ENCODE data around the gene KCNK18.
"Not testable (repeated sequence)": the region's sequence is repeated elsewhere in the genome, so short reads cannot be mapped to it uniquely, and the experiment has no call there.

Gene KCNK18

GRCh38 chr10:117184296-117184695, 13.0 kb upstream of the KCNK18 start:
- TF ChIP-seq CTCF (conservative IDR thresholded peaks at IDR 0.05; ENCODE audit: low read depth) = no peak
- H3K27ac ChIP-seq = no peak overlapping the region
- POLR2A ChIA-PET (ENCODE audit: low non-redundant PET) = no interaction called here
- no peak for DNase-seq (ENCODE audit: low spot score)
- CTCF ChIA-PET = interaction anchor here (1.6 kb wide), 1 partner anchor 388 kb away, joined by 3 read pairs; no protein-coding TSS in a partner anchor

- POLR2A ChIA-PET (ENCODE audit: low non-redundant PET) = no interaction called here
- CTCF ChIA-PET = interaction anchor here (1.1 to 1.6 kb wide), 2 partner anchors 388 to 397 kb away, joined by 3 read pairs; no protein-coding TSS in a partner anchor
- H3K27ac ChIP-seq = no peak overlapping the region
- no peak for TF ChIP-seq CTCF (conservative IDR thresholded peaks at IDR 0.05; ENCODE audit: low read depth)
- no peak for DNase-seq (ENCODE audit: low spot score)
Measured at GRCh38 chr10:117184821-117185220, 12.5 kb upstream of the KCNK18 start.

- DNase-seq (ENCODE audit: low spot score); POLR2A ChIA-PET (ENCODE audit: low non-redundant PET); H3K27ac ChIP-seq: not testable (repeated sequence)
- CTCF ChIA-PET = interaction anchor here (1.1 kb wide), 1 partner anchor 398 kb away, joined by 3 read pairs; no protein-coding TSS in a partner anchor
Measured at GRCh38 chr10:117185817-117186216, 11.5 kb upstream of the KCNK18 start.

- TF ChIP-seq CTCF (conservative IDR thresholded peaks at IDR 0.05; ENCODE audit: low read depth) = no peak
- peak; percentile 91 for DNase-seq (ENCODE audit: low spot score)
- CTCF ChIA-PET = interaction anchor here (0.5 to 2.1 kb wide), 6 partner anchors 11 to 377 kb away, joined by 3 to 8 read pairs (median 3); no protein-coding TSS in a partner anchor
- POLR2A ChIA-PET (ENCODE audit: low non-redundant PET) = no interaction called here
- no peak overlapping the region for H3K27ac ChIP-seq
Measured at GRCh38 chr10:117186832-117187615, 10.3 kb upstream of the KCNK18 start.

- no peak for TF ChIP-seq CTCF (conservative IDR thresholded peaks at IDR 0.05; ENCODE audit: low read depth)
- ChIA-PET CTCF (interaction anchor here (2.1 kb wide), 1 partner anchor 28 kb away, joined by 8 read pairs; no protein-coding TSS in a partner anchor), POLR2A (ENCODE audit: low non-redundant PET) (no interaction called here)
- no peak overlapping the region for H3K27ac ChIP-seq
- no peak for DNase-seq (ENCODE audit: low spot score)
Measured at GRCh38 chr10:117188371-117188770, 8.9 kb upstream of the KCNK18 start.

GRCh38 chr10:117189557-117189956, 7.7 kb upstream of the KCNK18 start:
- ChIA-PET POLR2A (ENCODE audit: low non-redundant PET) (no interaction called here), CTCF (no interaction called here)
- H3K27ac ChIP-seq = no peak overlapping the region
- TF ChIP-seq CTCF (conservative IDR thresholded peaks at IDR 0.05; ENCODE audit: low read depth) = no peak
- DNase-seq (ENCODE audit: low spot score) = no peak

GRCh38 chr10:117198088-117198487, 799 bp downstream of the KCNK18 start:
- TF ChIP-seq CTCF (conservative IDR thresholded peaks at IDR 0.05; ENCODE audit: low read depth) = no peak
- CTCF ChIA-PET = interaction anchor here (2.4 kb wide), 1 partner anchor 18 kb away, joined by 10 read pairs; no protein-coding TSS in a partner anchor
- no peak for DNase-seq (ENCODE audit: low spot score)
- no peak overlapping the region for H3K27ac ChIP-seq
- POLR2A ChIA-PET (ENCODE audit: low non-redundant PET) = no interaction called here

Data from RWPE1 (cell line).